IPS DF 6.9 (cell line): ENCODE results near the gene LYPD6B.

Experiments used
- DNase-seq: peaks from one replicate; pipeline ENCODE4 v3.0.0-alpha.2; 2013; ENCODE audit warnings: low read depth, low spot score
- H3K27ac ChIP-seq: one replicate; pipeline ENCODE4 v1.5.1; 2013; ENCODE audit warnings: low read length, control low read depth
- H3K27me3 ChIP-seq: 2 replicates; pipeline ENCODE4 v1.6.1; 2013; ENCODE audit warnings: mild to moderate bottlenecking, low read length; ENCODE audit not compliant: control insufficient read depth, insufficient read depth
- H3K36me3 ChIP-seq: 2 replicates; pipeline ENCODE4 v1.6.1; 2013; ENCODE audit warnings: low read length; ENCODE audit not compliant: control insufficient read depth, insufficient read depth
- H3K4me1 ChIP-seq: 2 replicates; pipeline ENCODE4 v1.6.1; 2013; ENCODE audit warnings: low read length; ENCODE audit not compliant: control insufficient read depth, insufficient read depth
- H3K4me3 ChIP-seq: 2 replicates; pipeline ENCODE4 v1.5.1; 2013; ENCODE audit warnings: mild to moderate bottlenecking, low read length
- H3K9me3 ChIP-seq: 2 replicates; pipeline ENCODE4 v1.6.1; 2013; ENCODE audit warnings: low read length, inconsistent platforms; ENCODE audit not compliant: control insufficient read depth, insufficient read depth
- WGBS: extraction: QIAGEN DNeasy Blood & Tissue Kit; methylation state at CpG from one replicate; pipeline ENCODE4 v1.1.7; 2013; ENCODE audit warnings: mixed read lengths, missing lambda C conversion rate; ENCODE audit not compliant: insufficient read length, insufficient coverage; 5-methylcytosine and 5-hydroxymethylcytosine counted together

The LYPD6B gene

DNA sequence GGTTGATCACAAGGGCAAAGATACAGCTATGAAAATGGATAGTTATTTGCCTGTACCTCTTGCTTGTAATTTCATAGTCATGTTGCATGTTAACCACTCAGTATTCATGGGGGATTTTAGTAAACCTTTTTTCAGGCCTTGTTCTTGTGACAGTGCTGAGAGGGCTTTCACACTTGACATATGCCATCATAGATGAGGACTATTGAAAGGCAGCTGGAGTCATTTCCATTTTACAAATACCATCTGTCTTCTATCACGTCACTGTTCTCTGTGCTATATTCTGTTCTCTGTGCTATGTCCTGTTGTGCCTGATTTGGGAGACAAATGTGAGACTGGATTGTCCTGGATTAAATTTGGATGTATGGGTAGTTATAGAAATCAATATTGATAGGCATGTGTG lies 131.7 kb downstream of the LYPD6B start:
- Histone ChIP-seq H3K9me3 (no peaks in the 10 kb centered on the region), H3K36me3 (no peaks in the 10 kb centered on the region), H3K4me3 (no peak overlapping the region), H3K27me3 (no peaks in the 10 kb centered on the region), H3K4me1 (no peaks in the 10 kb centered on the region), H3K27ac (no peak overlapping the region)
- no CpG with 5 or more reads among the region's 1 CpG for WGBS
- no peak for DNase-seq

- no peak for DNase-seq
- H3K27ac ChIP-seq: no peak overlapping the region
- no peaks in the 10 kb centered on the region for H3K4me1 ChIP-seq
- no peaks in the 10 kb centered on the region for H3K9me3 ChIP-seq
- WGBS: no CpG with 5 or more reads among the region's 3 CpGs
- H3K36me3 ChIP-seq: no peaks in the 10 kb centered on the region
- no peaks in the 10 kb centered on the region for H3K27me3 ChIP-seq
- H3K4me3 ChIP-seq: no peak overlapping the region
These were observed 132.4 kb downstream of the LYPD6B start for GRCh38 chr2:149170911-149171310.

GRCh38 chr2:149173220-149173619 lies 134.7 kb downstream of the LYPD6B start:
- WGBS: no CpG with 5 or more reads among the region's 3 CpGs
- no peaks in the 10 kb centered on the region for H3K36me3 ChIP-seq
- H3K27ac ChIP-seq: no peak overlapping the region

GRCh38 chr2:149175956-149176355 lies 137.5 kb downstream of the LYPD6B start:
- Histone ChIP-seq H3K4me1 (no peaks in the 10 kb centered on the region), H3K27ac (no peak overlapping the region), H3K4me3 (no peak overlapping the region), H3K9me3 (no peaks in the 10 kb centered on the region), H3K36me3 (no peaks in the 10 kb centered on the region), H3K27me3 (no peaks in the 10 kb centered on the region)
- WGBS: no CpG with 5 or more reads among the region's 2 CpGs
- DNase-seq: no peak

More at GRCh38 chr2:149173220-149173619, 134.7 kb downstream of the LYPD6B start:
- H3K4me1 ChIP-seq: no peaks in the 10 kb centered on the region
- no peak overlapping the region for H3K4me3 ChIP-seq
- no peaks in the 10 kb centered on the region for H3K27me3 ChIP-seq
- no peaks in the 10 kb centered on the region for H3K9me3 ChIP-seq
- DNase-seq: no peak

- no peaks in the 10 kb centered on the region for H3K36me3 ChIP-seq
- no CpG with 5 or more reads among the region's 5 CpGs for WGBS
- H3K27ac ChIP-seq: no peak overlapping the region
- DNase-seq: no peak
- H3K27me3 ChIP-seq: no peaks in the 10 kb centered on the region
- no peaks in the 10 kb centered on the region for H3K4me1 ChIP-seq
- H3K9me3 ChIP-seq: no peaks in the 10 kb centered on the region
- H3K4me3 ChIP-seq: no peak overlapping the region
These were observed 140.1 kb downstream of the LYPD6B start for GRCh38 chr2:149178612-149179011.

GRCh38 chr2:149180226-149180875 lies 141.9 kb downstream of the LYPD6B start:
- no peak overlapping the region for H3K4me3 ChIP-seq
- no CpG with 5 or more reads among the region's 9 CpGs for WGBS

GRCh38 chr2:149183187-149183586 lies 144.7 kb downstream of the LYPD6B start:
- Histone ChIP-seq H3K4me3 (no peak overlapping the region), H3K27ac (no peak overlapping the region), H3K9me3 (no peaks in the 10 kb centered on the region), H3K36me3 (no peaks in the 10 kb centered on the region), H3K27me3 (no peaks in the 10 kb centered on the region), H3K4me1 (no peaks in the 10 kb centered on the region)
- no CpG with 5 or more reads among the region's 1 CpG for WGBS
- DNase-seq: no peak

More at GRCh38 chr2:149180226-149180875, 141.9 kb downstream of the LYPD6B start:
- Histone ChIP-seq H3K36me3 (no peaks in the 10 kb centered on the region), H3K4me1 (no peaks in the 10 kb centered on the region), H3K9me3 (no peaks in the 10 kb centered on the region), H3K27ac (no peak overlapping the region), H3K27me3 (no peaks in the 10 kb centered on the region)
- no peak for DNase-seq

GRCh38 chr2:149184991-149185390 lies 146.5 kb downstream of the LYPD6B start:
- Histone ChIP-seq H3K27me3 (no peaks in the 10 kb centered on the region), H3K4me1 (no peaks in the 10 kb centered on the region), H3K9me3 (no peaks in the 10 kb centered on the region), H3K36me3 (no peaks in the 10 kb centered on the region), H3K4me3 (no peak overlapping the region), H3K27ac (no peak overlapping the region)
- DNase-seq: no peak
- no CpG with 5 or more reads among the region's 2 CpGs for WGBS

- no peak overlapping the region for H3K27ac ChIP-seq
- WGBS: no CpG with 5 or more reads among the region's 5 CpGs
- H3K4me1 ChIP-seq: no peaks in the 10 kb centered on the region
- H3K27me3 ChIP-seq: no peaks in the 10 kb centered on the region
- no peaks in the 10 kb centered on the region for H3K9me3 ChIP-seq
- no peaks in the 10 kb centered on the region for H3K36me3 ChIP-seq
- no peak overlapping the region for H3K4me3 ChIP-seq
- DNase-seq: no peak
These were observed 147.5 kb downstream of the LYPD6B start for GRCh38 chr2:149185942-149186490.

DNA sequence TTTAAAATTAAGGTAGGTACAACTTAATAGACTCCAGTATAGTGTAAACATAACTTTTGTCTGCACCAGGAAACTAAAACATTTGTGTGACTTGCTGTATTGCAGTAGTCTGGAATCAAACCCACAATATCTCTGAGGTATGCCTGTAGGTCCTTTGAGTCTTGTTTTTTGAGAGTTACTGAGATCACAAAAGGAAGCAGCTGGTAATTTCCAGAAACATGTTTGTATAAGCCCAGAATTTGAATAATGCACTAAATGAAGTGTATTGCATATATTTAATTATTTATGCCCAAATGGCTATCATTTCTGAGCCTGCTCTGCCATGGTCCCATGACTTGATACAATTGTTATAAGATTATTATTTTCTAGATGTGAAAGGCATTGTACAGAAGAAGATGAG lies 148.6 kb downstream of the LYPD6B start:
- no peaks in the 10 kb centered on the region for H3K27me3 ChIP-seq
- H3K9me3 ChIP-seq: no peaks in the 10 kb centered on the region
- no peak for DNase-seq
- H3K4me3 ChIP-seq: no peak overlapping the region
- H3K36me3 ChIP-seq: no peaks in the 10 kb centered on the region
- H3K4me1 ChIP-seq: no peaks in the 10 kb centered on the region
- H3K27ac ChIP-seq: no peak overlapping the region

DNA sequence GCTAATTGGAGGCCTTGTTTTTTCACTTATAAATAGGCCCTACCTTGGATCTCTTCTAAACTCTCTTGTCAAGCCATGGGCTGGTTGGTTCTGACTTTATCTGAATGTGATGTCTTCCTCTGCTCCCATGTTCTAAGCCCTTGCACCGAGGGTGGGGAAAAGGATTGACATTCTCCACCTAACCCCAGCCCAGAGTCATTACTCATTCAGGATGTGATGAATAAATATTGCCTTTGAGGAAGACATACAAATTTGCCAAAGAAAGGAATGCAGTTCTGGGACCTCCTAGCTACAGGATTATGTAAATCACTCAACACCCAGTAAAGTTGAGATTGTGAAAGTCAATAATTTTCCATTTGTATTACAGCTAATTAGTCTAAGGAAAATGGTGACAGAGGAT lies 149.8 kb downstream of the LYPD6B start:
- no peaks in the 10 kb centered on the region for H3K4me1 ChIP-seq
- H3K9me3 ChIP-seq: no peaks in the 10 kb centered on the region
- no peak for DNase-seq
- H3K36me3 ChIP-seq: no peaks in the 10 kb centered on the region
- no peak overlapping the region for H3K4me3 ChIP-seq
- no CpG with 5 or more reads among the region's 1 CpG for WGBS
- no peaks in the 10 kb centered on the region for H3K27me3 ChIP-seq
- H3K27ac ChIP-seq: no peak overlapping the region
